GM12878 (cell line): ENCODE data around the gene CDK7.

ENCODE experiments used
- CBFB ChIP-seq: IDR thresholded peaks from 2 replicates; pipeline ENCODE4 v1.6.1; 2016; ENCODE audit warnings: antibody characterized with exemption, low read depth
- GABPA ChIP-seq: IDR thresholded peaks from 2 replicates; pipeline ENCODE4 v1.6.1; 2014; ENCODE audit warnings: antibody characterized with exemption, low read depth, mild to moderate bottlenecking, inconsistent platforms
- HCFC1 ChIP-seq: fragments of 150-350 bp; IDR thresholded peaks from 2 replicates; pipeline ENCODE4 v1.6.1; 2014; ENCODE audit warnings: low read length
- JUNB ChIP-seq: IDR thresholded peaks from 2 replicates; pipeline ENCODE4 v1.6.1; 2016; ENCODE audit warnings: antibody characterized with exemption, mild to moderate bottlenecking
- KAT2A ChIP-seq: conservative IDR thresholded peaks from 2 replicates; pipeline ENCODE4 v1.6.1; 2011; ENCODE audit warnings: low read depth, low read length; ENCODE audit not compliant: control insufficient read depth
- SMAD1 ChIP-seq: fragments of 450-650 bp; IDR thresholded peaks from 2 replicates; pipeline ENCODE4 v1.6.1; 2018; ENCODE audit warnings: mild to moderate bottlenecking, low read depth; ENCODE audit not compliant: partially characterized antibody
- SUZ12 ChIP-seq: fragments of 200-600 bp; sonication (generic); IDR thresholded peaks from one replicate; pipeline ENCODE4 v1.6.1; 2018; ENCODE audit warnings: antibody characterized with exemption, mild to moderate bottlenecking; ENCODE audit not compliant: unreplicated experiment
- TF ChIP-seq, protein P1 (sequence below): fragments of 450-650 bp; IDR thresholded peaks from 2 replicates; pipeline ENCODE4 v1.6.1; 2017; ENCODE audit warnings: mild to moderate bottlenecking, low read depth, inconsistent platforms; ENCODE audit not compliant: poor library complexity, severe bottlenecking
- TF ChIP-seq, protein P2 (sequence below): fragments of 450-650 bp; IDR thresholded peaks from 2 replicates; pipeline ENCODE4 v1.6.1; 2018; ENCODE audit warnings: borderline replicate concordance, mild to moderate bottlenecking; ENCODE audit not compliant: partially characterized antibody
- TF ChIP-seq, protein P3 (sequence below), 3 experiments: IDR thresholded peaks in 2 of 3; conservative IDR thresholded peaks in 1 of 3; 2 replicates each; pipeline ENCODE4 v1.5.1; 2011; ENCODE audit warnings: low read depth in 3 of 3, low read length in 3 of 3, mild to moderate bottlenecking in 3 of 3, control low read depth in 2 of 3, moderate library complexity in 2 of 3, inconsistent platforms in 1 of 3, mixed read lengths in 1 of 3; ENCODE audit not compliant: control insufficient read depth in 2 of 3, insufficient read depth in 1 of 3; ENCODE audit errors: extremely low read depth in 1 of 3
- TF ChIP-seq, protein P4 (sequence below): IDR thresholded peaks from 2 replicates; pipeline ENCODE4 v1.6.1; 2011; ENCODE audit warnings: mild to moderate bottlenecking, low read depth, low read length, moderate library complexity; ENCODE audit not compliant: insufficient replicate concordance
- TF ChIP-seq, protein P5 (sequence below): fragments of 450-650 bp; formaldehyde crosslinking; IDR thresholded peaks from 2 replicates; pipeline ENCODE4 v1.5.0; 2022; ENCODE audit warnings: mild to moderate bottlenecking, missing genetic modification characterization
- TF ChIP-seq, protein P6 (sequence below): IDR thresholded peaks from 2 replicates; pipeline ENCODE4 v1.6.1; 2012; ENCODE audit warnings: low read length, inconsistent platforms

DNA sequence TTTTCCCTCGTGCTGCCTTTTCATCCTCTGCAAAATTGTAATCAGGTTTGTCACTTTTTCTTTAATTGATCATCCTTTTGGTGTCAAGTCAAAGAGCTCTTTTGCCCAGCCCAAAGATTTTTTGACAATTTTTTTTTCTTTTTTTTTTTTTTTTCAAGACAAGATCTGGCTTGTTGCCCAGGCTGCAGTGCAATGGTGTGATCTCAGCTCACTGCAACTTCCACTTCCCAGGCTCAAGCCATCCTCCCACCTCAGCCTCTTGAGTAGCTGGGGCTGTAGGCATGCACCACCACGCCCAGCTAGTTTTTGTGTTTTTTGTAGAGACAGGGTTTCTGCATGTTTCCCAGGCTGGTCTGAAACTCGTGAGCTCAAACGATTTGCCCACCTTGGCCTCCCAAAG, 36.7 kb downstream of the CDK7 start:
- TF ChIP-seq, protein P1, sequence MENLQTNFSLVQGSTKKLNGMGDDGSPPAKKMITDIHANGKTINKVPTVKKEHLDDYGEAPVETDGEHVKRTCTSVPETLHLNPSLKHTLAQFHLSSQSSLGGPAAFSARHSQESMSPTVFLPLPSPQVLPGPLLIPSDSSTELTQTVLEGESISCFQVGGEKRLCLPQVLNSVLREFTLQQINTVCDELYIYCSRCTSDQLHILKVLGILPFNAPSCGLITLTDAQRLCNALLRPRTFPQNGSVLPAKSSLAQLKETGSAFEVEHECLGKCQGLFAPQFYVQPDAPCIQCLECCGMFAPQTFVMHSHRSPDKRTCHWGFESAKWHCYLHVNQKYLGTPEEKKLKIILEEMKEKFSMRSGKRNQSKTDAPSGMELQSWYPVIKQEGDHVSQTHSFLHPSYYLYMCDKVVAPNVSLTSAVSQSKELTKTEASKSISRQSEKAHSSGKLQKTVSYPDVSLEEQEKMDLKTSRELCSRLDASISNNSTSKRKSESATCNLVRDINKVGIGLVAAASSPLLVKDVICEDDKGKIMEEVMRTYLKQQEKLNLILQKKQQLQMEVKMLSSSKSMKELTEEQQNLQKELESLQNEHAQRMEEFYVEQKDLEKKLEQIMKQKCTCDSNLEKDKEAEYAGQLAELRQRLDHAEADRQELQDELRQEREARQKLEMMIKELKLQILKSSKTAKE, result no peak
- TF ChIP-seq HCFC1, result no peak
- TF ChIP-seq, protein P2, sequence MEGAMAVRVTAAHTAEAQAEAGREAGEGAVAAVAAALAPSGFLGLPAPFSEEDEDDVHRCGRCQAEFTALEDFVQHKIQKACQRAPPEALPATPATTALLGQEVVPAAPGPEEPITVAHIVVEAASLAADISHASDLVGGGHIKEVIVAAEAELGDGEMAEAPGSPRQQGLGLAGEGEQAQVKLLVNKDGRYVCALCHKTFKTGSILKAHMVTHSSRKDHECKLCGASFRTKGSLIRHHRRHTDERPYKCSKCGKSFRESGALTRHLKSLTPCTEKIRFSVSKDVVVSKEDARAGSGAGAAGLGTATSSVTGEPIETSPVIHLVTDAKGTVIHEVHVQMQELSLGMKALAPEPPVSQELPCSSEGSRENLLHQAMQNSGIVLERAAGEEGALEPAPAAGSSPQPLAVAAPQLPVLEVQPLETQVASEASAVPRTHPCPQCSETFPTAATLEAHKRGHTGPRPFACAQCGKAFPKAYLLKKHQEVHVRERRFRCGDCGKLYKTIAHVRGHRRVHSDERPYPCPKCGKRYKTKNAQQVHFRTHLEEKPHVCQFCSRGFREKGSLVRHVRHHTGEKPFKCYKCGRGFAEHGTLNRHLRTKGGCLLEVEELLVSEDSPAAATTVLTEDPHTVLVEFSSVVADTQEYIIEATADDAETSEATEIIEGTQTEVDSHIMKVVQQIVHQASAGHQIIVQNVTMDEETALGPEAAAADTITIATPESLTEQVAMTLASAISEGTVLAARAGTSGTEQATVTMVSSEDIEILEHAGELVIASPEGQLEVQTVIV, result no peak
- no peak for TF ChIP-seq CBFB
- TF ChIP-seq JUNB, result no peak
- TF ChIP-seq, protein P3, sequence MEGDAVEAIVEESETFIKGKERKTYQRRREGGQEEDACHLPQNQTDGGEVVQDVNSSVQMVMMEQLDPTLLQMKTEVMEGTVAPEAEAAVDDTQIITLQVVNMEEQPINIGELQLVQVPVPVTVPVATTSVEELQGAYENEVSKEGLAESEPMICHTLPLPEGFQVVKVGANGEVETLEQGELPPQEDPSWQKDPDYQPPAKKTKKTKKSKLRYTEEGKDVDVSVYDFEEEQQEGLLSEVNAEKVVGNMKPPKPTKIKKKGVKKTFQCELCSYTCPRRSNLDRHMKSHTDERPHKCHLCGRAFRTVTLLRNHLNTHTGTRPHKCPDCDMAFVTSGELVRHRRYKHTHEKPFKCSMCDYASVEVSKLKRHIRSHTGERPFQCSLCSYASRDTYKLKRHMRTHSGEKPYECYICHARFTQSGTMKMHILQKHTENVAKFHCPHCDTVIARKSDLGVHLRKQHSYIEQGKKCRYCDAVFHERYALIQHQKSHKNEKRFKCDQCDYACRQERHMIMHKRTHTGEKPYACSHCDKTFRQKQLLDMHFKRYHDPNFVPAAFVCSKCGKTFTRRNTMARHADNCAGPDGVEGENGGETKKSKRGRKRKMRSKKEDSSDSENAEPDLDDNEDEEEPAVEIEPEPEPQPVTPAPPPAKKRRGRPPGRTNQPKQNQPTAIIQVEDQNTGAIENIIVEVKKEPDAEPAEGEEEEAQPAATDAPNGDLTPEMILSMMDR (IDR thresholded peaks at IDR 0.05 in 2 of 3, conservative IDR thresholded peaks at IDR 0.05 in 1 of 3; ENCODE audit: control insufficient read depth in 2 of 3, extremely low read depth in 1 of 3, insufficient read depth in 1 of 3, low read depth in 3 of 3, low read length in 3 of 3), result no peak
- TF ChIP-seq SMAD1, result no peak
- TF ChIP-seq, protein P4, sequence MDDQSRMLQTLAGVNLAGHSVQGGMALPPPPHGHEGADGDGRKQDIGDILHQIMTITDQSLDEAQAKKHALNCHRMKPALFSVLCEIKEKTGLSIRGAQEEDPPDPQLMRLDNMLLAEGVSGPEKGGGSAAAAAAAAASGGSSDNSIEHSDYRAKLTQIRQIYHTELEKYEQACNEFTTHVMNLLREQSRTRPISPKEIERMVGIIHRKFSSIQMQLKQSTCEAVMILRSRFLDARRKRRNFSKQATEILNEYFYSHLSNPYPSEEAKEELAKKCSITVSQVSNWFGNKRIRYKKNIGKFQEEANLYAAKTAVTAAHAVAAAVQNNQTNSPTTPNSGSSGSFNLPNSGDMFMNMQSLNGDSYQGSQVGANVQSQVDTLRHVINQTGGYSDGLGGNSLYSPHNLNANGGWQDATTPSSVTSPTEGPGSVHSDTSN, result no peak
- TF ChIP-seq KAT2A, result no peak
- TF ChIP-seq, protein P5, sequence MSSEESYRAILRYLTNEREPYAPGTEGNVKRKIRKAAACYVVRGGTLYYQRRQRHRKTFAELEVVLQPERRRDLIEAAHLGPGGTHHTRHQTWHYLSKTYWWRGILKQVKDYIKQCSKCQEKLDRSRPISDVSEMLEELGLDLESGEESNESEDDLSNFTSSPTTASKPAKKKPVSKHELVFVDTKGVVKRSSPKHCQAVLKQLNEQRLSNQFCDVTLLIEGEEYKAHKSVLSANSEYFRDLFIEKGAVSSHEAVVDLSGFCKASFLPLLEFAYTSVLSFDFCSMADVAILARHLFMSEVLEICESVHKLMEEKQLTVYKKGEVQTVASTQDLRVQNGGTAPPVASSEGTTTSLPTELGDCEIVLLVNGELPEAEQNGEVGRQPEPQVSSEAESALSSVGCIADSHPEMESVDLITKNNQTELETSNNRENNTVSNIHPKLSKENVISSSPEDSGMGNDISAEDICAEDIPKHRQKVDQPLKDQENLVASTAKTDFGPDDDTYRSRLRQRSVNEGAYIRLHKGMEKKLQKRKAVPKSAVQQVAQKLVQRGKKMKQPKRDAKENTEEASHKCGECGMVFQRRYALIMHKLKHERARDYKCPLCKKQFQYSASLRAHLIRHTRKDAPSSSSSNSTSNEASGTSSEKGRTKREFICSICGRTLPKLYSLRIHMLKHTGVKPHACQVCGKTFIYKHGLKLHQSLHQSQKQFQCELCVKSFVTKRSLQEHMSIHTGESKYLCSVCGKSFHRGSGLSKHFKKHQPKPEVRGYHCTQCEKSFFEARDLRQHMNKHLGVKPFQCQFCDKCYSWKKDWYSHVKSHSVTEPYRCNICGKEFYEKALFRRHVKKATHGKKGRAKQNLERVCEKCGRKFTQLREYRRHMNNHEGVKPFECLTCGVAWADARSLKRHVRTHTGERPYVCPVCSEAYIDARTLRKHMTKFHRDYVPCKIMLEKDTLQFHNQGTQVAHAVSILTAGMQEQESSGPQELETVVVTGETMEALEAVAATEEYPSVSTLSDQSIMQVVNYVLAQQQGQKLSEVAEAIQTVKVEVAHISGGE (CRISPR knock-in tag), result no peak
- TF ChIP-seq GABPA, result no peak
- TF ChIP-seq, protein P6, sequence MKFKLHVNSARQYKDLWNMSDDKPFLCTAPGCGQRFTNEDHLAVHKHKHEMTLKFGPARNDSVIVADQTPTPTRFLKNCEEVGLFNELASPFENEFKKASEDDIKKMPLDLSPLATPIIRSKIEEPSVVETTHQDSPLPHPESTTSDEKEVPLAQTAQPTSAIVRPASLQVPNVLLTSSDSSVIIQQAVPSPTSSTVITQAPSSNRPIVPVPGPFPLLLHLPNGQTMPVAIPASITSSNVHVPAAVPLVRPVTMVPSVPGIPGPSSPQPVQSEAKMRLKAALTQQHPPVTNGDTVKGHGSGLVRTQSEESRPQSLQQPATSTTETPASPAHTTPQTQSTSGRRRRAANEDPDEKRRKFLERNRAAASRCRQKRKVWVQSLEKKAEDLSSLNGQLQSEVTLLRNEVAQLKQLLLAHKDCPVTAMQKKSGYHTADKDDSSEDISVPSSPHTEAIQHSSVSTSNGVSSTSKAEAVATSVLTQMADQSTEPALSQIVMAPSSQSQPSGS, result no peak
- no peak for TF ChIP-seq SUZ12
